Fibroblast of the aortic adventitia (primary cell): ENCODE measurements around the gene PEX7. TPM values are rescaled to one million over a fixed set of nuclear protein-coding genes. Genes with fewer than 3 reads are reported as not detected.
"Not testable (repeated sequence)": the region's sequence is repeated elsewhere in the genome, so short reads cannot be mapped to it uniquely, and the experiment has no call there.

Experiments
- DNase-seq: peaks from one replicate; pipeline ENCODE4 v3.0.0-alpha.2; 2010; ENCODE audit warnings: low read depth
- H3K4me3 ChIP-seq: 2 replicates; pipeline ENCODE4 v1.5.1; 2011; ENCODE audit warnings: low read depth, mild to moderate bottlenecking, control low read depth, low read length, moderate library complexity
- total RNA-seq: library from RNA; depleted of rRNA; stranded (reverse); fragments of >200 nt; gene quantifications from 2 replicates; pipeline ENCODE4 v1.2.3, GENCODE V29; 2012; ENCODE audit warnings: low replicate concordance
- TF ChIP-seq, protein P1 (sequence below): IDR thresholded peaks from 2 replicates; pipeline ENCODE4 v1.5.1; 2011; ENCODE audit warnings: mild to moderate bottlenecking, low read length, control low read depth, inconsistent platforms; ENCODE audit not compliant: insufficient read depth

PEX7 gene
- total RNA-seq, 1 donor = 10.6 TPM

DNA sequence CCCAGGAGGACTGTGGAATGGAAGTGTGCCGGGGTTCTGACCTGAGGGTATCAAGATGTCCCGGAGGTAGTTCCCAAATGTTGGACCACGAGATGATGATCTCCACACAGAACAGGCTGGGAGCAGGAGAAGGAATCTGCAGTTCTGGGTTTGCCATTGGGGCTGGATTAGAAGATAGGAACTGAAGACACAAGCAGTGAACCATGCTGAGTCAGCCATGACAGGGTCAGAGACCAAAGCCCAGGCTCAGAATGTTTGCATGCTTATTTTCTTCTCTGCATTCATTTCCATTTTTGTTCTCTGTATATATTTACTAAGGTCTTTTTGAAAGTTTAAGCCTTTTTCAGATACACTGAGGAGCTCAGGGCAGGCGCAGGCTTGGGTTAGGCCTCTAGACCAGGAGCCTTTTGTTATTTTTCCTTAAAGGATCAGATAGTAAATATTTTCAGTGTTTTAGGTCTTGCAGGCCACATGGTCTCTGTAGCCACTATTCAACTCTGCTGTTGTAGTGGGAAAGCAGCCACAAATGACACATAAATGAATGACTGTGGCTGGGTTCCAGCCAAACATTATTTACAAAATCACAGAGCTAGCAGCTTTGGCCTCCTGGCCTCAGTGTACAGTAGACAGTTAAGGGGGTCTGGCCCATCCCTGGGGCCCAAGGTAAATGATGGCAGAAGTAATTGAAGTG, 128.2 kb downstream of the PEX7 start:
- no peak for DNase-seq
- no peak overlapping the region for H3K4me3 ChIP-seq
- TF ChIP-seq, protein P1, sequence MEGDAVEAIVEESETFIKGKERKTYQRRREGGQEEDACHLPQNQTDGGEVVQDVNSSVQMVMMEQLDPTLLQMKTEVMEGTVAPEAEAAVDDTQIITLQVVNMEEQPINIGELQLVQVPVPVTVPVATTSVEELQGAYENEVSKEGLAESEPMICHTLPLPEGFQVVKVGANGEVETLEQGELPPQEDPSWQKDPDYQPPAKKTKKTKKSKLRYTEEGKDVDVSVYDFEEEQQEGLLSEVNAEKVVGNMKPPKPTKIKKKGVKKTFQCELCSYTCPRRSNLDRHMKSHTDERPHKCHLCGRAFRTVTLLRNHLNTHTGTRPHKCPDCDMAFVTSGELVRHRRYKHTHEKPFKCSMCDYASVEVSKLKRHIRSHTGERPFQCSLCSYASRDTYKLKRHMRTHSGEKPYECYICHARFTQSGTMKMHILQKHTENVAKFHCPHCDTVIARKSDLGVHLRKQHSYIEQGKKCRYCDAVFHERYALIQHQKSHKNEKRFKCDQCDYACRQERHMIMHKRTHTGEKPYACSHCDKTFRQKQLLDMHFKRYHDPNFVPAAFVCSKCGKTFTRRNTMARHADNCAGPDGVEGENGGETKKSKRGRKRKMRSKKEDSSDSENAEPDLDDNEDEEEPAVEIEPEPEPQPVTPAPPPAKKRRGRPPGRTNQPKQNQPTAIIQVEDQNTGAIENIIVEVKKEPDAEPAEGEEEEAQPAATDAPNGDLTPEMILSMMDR = no peak

DNA sequence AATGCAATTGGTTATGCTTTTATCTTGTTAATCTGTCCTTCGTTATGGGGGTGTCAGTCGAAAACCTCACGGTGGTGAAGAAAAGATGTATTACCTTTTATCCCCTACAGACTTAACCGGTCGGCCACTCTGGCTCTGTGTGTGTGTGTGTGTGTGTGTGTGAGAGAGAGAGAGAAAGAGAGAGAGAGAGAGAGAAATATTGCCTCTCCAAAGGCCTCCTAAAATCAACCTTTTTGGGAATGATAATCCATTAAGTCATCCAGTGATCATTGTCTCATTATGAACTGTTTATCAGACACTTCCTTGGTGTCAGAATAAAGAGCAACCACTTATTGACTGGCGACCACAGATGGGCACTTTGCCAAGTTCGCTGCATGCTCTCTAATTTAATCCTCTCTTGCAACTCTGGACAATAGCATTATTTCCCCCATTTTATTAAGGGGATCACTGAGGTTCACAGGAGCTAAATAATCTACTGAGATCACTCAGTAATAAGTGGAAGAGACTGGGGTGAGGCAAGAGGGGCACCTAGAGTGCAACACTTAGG, 130.4 kb downstream of the PEX7 start:
- no peak for DNase-seq
- no peak overlapping the region for H3K4me3 ChIP-seq
- TF ChIP-seq, protein P1 = no peak

DNA sequence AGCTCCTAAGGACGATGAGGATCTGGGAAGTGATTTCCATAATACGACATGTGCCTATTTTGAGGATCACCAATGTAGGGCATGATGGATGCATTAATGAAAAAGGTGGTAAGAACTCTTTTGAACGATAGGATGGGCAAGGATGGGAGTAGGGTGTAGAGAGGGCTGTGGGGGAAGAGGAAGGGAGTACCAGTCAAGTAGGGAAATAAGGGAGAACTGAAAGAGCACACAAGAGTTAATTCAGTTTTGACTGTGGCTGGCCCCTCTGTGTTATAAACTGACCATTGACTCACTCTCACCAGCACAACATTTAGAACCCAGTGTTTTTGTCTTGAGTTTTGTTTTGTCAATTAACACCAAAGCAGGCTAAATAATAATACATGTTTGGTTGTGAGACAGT, 132.7 kb downstream of the PEX7 start:
- DNase-seq = no peak
- no peak overlapping the region for H3K4me3 ChIP-seq
- TF ChIP-seq, protein P1 = no peak

DNA sequence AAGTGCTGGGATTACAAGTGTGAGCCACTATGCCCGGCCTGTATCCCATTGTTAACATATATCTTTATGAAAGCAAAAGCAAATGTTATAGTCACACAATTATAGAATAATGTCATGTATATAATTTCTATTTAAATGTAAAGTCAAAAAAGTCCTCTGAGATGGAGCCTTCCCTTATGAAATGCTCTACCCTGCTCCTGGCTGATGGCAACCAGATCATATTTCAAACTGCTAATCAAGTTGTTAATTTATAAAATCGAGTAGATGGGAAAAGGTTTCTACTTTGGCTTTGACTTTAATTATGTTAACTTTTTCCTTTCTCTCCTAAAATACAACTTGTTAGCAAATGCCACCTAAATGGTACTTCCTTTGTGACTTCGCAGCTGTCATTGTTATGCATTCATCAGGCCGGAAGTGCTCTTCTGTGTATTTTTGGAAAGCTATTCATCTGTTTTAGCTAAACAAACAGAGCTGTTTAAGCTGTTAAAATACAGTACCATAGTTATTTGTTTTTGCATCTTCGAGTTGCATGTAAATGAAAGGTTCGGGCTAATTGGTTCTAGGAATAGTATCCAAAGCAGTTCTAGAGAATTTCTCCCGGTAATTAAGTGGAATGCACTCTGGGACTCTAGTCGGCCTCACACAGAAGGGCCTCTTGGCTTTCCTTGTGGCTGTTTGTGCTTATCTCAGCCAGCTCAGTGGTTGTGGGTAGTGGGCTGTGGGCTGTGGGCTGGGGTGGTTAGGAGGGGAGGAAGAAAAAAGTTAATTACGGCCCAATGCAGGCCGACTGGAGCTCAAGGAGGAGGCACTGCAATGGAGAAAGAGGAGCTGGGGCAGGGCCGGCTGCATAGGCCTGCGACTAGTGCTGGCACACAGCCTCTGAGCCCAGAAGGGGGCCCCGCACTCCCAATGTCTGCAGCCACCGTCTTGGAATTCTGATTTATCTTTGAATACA, 134.5 kb downstream of the PEX7 start:
- H3K4me3 ChIP-seq = no peak overlapping the region
- TF ChIP-seq, protein P1 = no peak
- DNase-seq = no peak

DNA sequence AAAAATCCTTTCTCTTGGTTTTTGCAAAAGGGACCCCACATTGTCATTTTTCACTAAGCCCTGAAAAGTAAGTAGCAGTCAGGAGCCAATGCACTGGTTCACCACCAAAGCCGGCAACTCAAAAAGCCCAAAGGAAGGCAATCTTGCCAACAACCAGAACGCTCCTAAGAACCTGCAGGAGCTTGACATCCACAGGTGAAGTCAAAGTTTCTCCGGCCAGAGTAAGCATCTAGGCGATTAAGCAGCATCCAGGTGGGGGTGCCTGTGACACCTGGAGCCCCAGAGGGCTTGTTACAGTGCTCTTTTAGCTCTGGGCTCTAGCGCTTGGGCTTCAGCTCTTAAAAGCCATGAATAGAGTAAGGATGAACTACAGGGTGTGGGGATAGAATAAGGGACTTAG, 135.8 kb downstream of the PEX7 start:
- TF ChIP-seq, protein P1 = no peak
- DNase-seq = no peak
- no peak overlapping the region for H3K4me3 ChIP-seq

DNA sequence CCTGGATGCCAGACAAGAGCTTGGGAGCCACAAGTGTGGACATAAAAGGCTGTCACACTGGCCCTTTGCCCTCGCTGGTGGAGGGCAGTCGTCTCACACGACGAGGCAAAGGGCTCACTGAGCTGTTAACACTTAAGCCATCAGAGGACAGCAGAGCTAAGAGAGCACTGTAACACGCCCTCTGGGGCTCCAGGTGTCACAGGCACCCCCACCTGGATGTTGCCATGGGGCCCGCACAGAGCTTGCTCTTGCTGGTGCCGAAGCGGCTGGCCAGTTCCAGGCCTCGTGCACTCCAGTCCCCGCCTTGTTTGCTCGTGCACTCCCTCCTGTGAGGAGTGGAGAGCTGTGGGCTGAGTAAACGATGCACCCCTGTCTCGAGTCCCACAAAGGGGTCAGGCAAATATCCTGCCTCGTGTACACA, 137.1 kb downstream of the PEX7 start:
- no peak for DNase-seq
- TF ChIP-seq, protein P1 = no peak
- H3K4me3 ChIP-seq = no peak overlapping the region

DNA sequence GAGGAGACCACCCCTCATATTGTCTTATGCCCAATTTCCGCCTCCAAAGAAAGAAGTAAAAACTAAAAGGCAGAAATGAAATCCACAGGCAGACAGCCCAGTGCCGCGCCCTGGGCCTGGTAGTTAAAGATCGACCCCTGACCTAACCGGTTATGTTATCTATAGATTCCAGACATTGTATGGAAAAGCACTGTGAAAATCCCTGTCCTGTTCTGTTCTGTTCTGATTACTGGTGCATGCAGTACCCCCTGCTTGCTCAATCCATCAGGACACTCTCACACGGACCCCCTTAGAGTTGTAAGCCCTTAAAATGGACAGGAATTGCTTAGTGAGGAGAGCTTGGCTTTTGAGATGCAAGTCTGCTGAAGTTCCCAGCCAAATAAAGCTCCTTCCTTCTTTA, 137.5 kb downstream of the PEX7 start:
- H3K4me3 ChIP-seq, DNase-seq: not testable (repeated sequence)
